Measurements from ENCODE around the gene NAA10.

DNA sequence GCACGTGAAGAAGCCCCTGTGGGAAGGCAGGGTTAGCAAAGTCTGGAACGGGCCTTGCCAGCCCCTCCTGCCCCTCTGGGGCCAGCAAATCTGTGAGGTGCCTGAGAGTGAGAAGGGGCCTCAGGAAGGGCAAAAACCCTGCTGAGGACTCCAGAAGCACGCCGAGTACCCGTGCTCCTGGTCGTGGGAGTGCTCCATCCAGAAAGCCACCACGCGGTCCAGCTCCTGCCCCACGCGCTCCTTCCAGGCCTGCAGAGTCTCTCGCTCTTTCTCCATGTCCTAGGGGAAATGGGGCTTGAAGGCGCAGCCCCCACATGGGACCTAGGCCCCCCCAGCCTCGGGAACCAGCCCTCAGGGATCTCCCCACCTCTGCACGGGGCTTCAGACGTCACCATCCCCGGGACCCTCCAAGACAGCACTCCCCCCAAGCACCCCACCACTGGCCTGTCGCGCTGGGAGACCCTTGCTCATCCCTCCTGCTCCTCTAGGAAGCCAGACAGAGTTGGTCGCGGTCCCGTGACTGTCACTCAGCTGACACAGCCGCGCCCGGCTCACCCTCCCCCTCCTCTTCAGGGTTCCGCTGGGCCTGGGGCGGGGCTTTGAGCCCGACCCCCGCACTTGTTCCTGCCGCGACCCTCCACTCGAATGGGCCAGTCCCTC is 9.4 kb upstream of the NAA10 start, which contains the start of gene RENBP:
- TF ChIP-seq POLR2A (IDR thresholded peaks at IDR 0.05) (no peak), EP300 (IDR thresholded peaks at IDR 0.05; ENCODE audit: low read depth) (no peak), POLR2AphosphoS5 (IDR thresholded peaks at IDR 0.05) (no peak)
- TF ChIP-seq, protein P1, sequence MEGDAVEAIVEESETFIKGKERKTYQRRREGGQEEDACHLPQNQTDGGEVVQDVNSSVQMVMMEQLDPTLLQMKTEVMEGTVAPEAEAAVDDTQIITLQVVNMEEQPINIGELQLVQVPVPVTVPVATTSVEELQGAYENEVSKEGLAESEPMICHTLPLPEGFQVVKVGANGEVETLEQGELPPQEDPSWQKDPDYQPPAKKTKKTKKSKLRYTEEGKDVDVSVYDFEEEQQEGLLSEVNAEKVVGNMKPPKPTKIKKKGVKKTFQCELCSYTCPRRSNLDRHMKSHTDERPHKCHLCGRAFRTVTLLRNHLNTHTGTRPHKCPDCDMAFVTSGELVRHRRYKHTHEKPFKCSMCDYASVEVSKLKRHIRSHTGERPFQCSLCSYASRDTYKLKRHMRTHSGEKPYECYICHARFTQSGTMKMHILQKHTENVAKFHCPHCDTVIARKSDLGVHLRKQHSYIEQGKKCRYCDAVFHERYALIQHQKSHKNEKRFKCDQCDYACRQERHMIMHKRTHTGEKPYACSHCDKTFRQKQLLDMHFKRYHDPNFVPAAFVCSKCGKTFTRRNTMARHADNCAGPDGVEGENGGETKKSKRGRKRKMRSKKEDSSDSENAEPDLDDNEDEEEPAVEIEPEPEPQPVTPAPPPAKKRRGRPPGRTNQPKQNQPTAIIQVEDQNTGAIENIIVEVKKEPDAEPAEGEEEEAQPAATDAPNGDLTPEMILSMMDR (IDR thresholded peaks at IDR 0.05), result no peak
